Testis (tissue), 3 donors: ENCODE data around the gene GNAS-AS1. TPM values are rescaled to one million over a fixed set of nuclear protein-coding genes. Genes with fewer than 3 reads are reported as not detected.

ENCODE experiments used
- DNase-seq: peaks from one replicate; pipeline ENCODE4 v3.0.0-alpha.2; 2019
- H3K27ac ChIP-seq, 2 donors: fragments of 200-600 bp; sonication (generic); one replicate each; pipeline ENCODE4 v1.5.1; 2019
- H3K27me3 ChIP-seq: fragments of 200-600 bp; sonication (generic); one replicate; pipeline ENCODE4 v1.5.1; 2019
- H3K36me3 ChIP-seq: fragments of 200-600 bp; sonication (generic); one replicate; pipeline ENCODE4 v1.5.1; 2017; ENCODE audit warnings: low read depth; ENCODE audit errors: missing control alignments
- H3K4me1 ChIP-seq: fragments of 200-600 bp; sonication (generic); one replicate; pipeline ENCODE4 v1.5.1; 2019
- H3K4me3 ChIP-seq, 2 donors: fragments of 200-600 bp; sonication (generic); one replicate each; pipeline ENCODE4 v1.5.1; 2017 to 2019
- H3K9me3 ChIP-seq: fragments of 200-600 bp; sonication (generic); one replicate; pipeline ENCODE4 v1.5.1; 2017
- CTCF ChIP-seq, 3 experiments: fragments of 450-650 bp in 2 of 3; fragments of 200-600 bp in 1 of 3; sonication (generic) in 1 of 3; IDR thresholded peaks; one replicate each; pipeline ENCODE4 v1.5.1; 2016 to 2019; ENCODE audit warnings: antibody characterized with exemption in 3 of 3, mild to moderate bottlenecking in 2 of 3, moderate library complexity in 1 of 3
- POLR2A ChIP-seq: fragments of 450-650 bp; IDR thresholded peaks from one replicate; pipeline ENCODE4 v1.6.1; 2017; ENCODE audit warnings: antibody characterized with exemption, mild to moderate bottlenecking, moderate library complexity
- WGBS, 2 donors: methylation state at CpG; one replicate each; pipeline ENCODE4 v1.1.5; 2018; 5-methylcytosine and 5-hydroxymethylcytosine counted together
- intact Hi-C: fragments of 100-400 bp; cut with DNase I; formaldehyde crosslinking; loops from one replicate; pipeline ENCODE4 v1.15.1; 2023; ENCODE audit warnings: low total_unique reads
- polyA plus RNA-seq: library from polyadenylated mRNA; stranded (reverse); fragments of 350-450 nt; fragmentation: Illumina TruSeq; extraction: RNeasy Lipid Tissue Mini Kit (QIAGEN cat#74804); gene quantifications from one replicate; pipeline ENCODE4 v1.2.3, GENCODE V29; 2014; ENCODE audit warnings: low read depth, low replicate concordance; ENCODE audit not compliant: insufficient read depth
- total RNA-seq, 2 donors: library from RNA; depleted of rRNA; stranded (reverse); fragments of >200 nt; gene quantifications; one replicate each; pipeline ENCODE4 v1.2.3, GENCODE V29; 2016

GNAS-AS1 gene
- total and polyA plus RNA-seq, 3 donors from 2014 or later, result 1.1 to 4.4 (median 3.5) TPM

- no peak for DNase-seq
- Histone ChIP-seq H3K4me3 (no peak overlapping the region), H3K9me3 (no peaks in the 10 kb centered on the region), H3K4me1 (no peaks in the 10 kb centered on the region), H3K27me3 (no peaks in the 10 kb centered on the region), H3K36me3 (no peaks in the 10 kb centered on the region), H3K27ac (no peak overlapping the region)
- TF ChIP-seq CTCF (IDR thresholded peaks at IDR 0.05) (no peak), POLR2A (no peak)
- intact Hi-C loops, result no loop called here
- WGBS, 2 donors, result 87 to 90% methylated on average over 8 to 19 of the region's 19 CpGs
These were observed 56.1 kb downstream of the GNAS-AS1 start for GRCh38 chr20:58794510-58795180.

- no peaks in the 10 kb centered on the region for H3K36me3 ChIP-seq
- no peaks in the 10 kb centered on the region for H3K4me1 ChIP-seq
- H3K27me3 ChIP-seq, result no peaks in the 10 kb centered on the region
- WGBS, 2 donors, result 90 to 94% methylated on average over 24 to 29 of the region's 29 CpGs
- H3K9me3 ChIP-seq, result no peaks in the 10 kb centered on the region
- intact Hi-C loops, result no loop called here
- no peak for DNase-seq
- TF ChIP-seq POLR2A (no peak), CTCF (IDR thresholded peaks at IDR 0.05) (no peak)
- no peak overlapping the region for H3K27ac ChIP-seq
- H3K4me3 ChIP-seq, result no peak overlapping the region
These were observed 56.9 kb downstream of the GNAS-AS1 start for GRCh38 chr20:58793512-58794420.

- no peaks in the 10 kb centered on the region for H3K27me3 ChIP-seq
- H3K36me3 ChIP-seq, result no peaks in the 10 kb centered on the region
- TF ChIP-seq POLR2A (no peak), CTCF (IDR thresholded peaks at IDR 0.05) (no peak)
- 88 to 97% methylated on average over 4 to 7 of the region's 7 CpGs for WGBS, 2 donors
- H3K4me3 ChIP-seq, result no peak overlapping the region
- no peak for DNase-seq
- H3K9me3 ChIP-seq, result no peaks in the 10 kb centered on the region
- intact Hi-C loops, result no loop called here
- H3K27ac ChIP-seq, result no peak overlapping the region
- H3K4me1 ChIP-seq, result no peaks in the 10 kb centered on the region
These were observed 58.3 kb downstream of the GNAS-AS1 start for GRCh38 chr20:58792426-58792825.

GRCh38 chr20:58791286-58791685 is 59.4 kb downstream of the GNAS-AS1 start:
- 51 to 67% methylated on average over 7 of the region's 7 CpGs for WGBS, 2 donors
- H3K27me3 ChIP-seq, result no peaks in the 10 kb centered on the region
- intact Hi-C loops, result no loop called here

More at GRCh38 chr20:58791286-58791685, 59.4 kb downstream of the GNAS-AS1 start:
- H3K4me1 ChIP-seq, result no peaks in the 10 kb centered on the region
- H3K4me3 ChIP-seq, result no peak overlapping the region
- no peaks in the 10 kb centered on the region for H3K9me3 ChIP-seq
- no peaks in the 10 kb centered on the region for H3K36me3 ChIP-seq
- no peak overlapping the region for H3K27ac ChIP-seq
- DNase-seq, result no peak
- TF ChIP-seq POLR2A (no peak), CTCF (IDR thresholded peaks at IDR 0.05) (no peak)
